Measurements from ENCODE around the gene NAT14.

The NAT14 gene

DNA sequence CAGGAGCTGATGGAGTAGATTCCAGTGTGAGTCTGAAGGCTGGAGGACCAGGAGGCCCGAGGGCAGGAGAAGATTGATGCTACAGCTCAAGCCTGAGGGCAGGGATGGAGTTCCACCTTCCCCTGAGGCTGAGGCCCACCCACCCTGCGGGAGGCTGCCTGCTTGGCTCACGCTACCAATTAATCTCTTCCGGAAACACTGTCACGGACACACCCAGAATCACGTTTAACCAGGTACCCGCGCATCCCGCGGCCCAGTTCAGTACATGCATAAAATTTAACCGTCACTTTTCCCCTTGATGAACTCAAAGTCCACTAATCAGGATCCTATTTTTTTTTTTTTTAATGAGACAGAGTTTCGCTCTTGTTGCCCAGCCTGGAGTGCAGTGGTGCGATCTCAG is 13.7 kb upstream of the NAT14 start:
- no peak overlapping the region for H3K4me3 ChIP-seq (ENCODE audit: low read length)

DNA sequence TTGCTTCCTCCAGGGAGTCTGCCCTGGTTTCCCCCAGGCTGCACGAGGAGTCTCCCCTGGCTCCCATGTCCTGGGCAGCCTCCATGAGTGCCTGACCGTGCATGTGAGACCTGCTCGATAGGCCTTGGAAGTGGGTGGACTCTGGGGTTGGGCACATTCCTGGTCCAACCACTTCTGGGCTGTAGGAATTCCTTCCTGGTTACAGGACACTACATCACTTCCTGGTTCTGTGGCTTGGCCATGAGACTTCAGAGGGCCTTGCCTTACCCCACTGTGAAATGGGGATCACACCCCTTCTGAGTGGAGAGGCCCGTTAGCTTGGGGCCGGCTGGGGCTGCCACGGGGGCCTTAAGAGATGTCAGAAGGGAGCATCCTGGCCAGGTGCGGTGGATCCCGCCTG is 12.5 kb upstream of the NAT14 start:
- no peak for TF ChIP-seq ZNF274 (IDR thresholded peaks at IDR 0.05; ENCODE audit: low read depth, low read length)
- H3K4me3 ChIP-seq (ENCODE audit: low read length): no peak overlapping the region

More for the DNA sequence above, 13.7 kb upstream of the NAT14 start:
- TF ChIP-seq ZNF274 (IDR thresholded peaks at IDR 0.05; ENCODE audit: low read depth, low read length): no peak

DNA sequence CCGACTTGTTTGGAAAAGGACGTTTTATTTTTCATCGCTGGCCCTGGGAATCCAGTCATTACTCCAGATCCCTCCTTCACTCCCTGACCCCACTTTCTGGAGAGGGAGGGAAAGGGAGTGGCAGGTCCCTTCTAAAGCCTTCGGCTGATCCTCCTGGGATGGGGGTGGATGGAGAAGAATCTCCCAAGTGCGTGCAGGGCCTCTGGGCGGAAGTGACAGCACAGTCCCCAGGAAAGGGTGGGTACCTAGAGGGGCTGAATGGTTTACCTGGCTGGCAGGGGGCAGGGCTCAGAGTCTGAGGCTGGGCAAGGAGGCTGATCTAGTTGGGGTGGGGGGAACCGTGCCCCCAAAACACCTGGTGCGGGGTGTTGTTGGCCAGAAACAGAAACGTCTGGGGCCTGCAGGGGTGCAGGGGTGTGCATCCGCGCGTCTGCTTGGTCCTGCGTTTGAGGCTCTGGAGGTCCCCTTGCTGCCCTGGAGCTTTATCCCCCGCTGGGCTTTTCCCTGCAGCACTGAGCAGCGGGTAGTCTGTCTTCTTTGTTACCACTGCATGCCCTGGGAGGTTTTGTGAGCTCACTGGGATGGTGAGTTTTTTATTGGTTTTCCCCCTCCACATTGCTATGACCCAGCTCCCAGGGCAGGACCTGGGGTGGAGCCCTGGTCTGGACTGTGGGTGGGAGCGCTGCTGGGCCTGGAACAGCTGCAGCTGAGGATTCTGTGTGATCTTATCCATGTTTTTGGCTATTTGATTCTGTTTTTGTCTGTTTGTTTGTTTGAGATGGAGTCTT is 11.6 kb upstream of the NAT14 start:
- H3K4me3 ChIP-seq (ENCODE audit: low read length): no peak overlapping the region
- TF ChIP-seq ZNF274 (IDR thresholded peaks at IDR 0.05; ENCODE audit: low read depth, low read length): no peak

DNA sequence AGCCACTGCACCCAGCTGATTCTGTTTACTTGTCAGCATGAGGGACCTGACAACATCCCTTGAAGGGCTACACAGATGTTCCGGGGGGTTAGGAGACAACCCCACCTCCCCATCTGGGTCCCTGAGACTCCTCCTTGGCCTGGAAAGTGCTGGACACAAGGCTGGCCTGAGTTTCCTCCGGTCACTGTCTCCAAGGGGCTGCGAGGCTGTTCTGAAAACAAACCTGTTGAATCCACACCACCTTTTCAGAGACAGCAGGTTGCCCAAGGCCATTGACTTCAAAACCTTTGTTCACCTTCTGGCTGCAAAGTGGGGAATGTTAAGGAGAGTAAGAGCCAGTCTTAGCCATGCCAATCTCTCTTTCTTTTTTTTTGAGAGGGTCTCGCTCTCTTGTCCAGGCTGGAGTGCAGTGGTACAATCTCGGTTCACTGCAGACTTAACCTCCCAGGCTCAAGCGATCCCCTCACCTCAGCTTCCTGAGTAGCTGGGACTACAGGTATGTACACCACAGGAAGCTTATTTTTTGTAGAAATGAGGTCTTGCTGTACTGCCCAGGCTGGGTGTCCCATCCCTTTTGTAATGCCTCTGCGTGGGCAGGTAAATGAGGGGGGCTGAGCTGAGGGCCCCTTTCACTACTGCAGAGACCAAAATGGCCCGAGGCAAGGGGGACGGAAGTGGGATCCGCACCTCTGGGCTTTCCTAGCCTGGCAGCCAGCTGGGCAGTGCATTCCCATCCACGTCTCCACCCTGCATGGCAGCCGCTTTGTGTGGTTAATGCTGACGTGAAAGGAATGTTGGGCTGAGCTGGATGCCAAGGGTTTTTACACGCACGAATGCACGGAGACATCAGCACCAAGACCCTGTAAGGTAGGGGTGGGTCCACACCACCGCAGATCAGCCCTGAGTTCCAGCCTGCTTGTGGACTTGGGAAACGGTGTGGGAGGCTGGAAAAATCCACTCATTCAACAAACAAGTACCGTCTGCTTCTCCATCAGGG is 10.4 kb upstream of the NAT14 start:
- no peak for TF ChIP-seq ZNF274 (IDR thresholded peaks at IDR 0.05; ENCODE audit: low read depth, low read length)
- H3K4me3 ChIP-seq (ENCODE audit: low read length): no peak overlapping the region

DNA sequence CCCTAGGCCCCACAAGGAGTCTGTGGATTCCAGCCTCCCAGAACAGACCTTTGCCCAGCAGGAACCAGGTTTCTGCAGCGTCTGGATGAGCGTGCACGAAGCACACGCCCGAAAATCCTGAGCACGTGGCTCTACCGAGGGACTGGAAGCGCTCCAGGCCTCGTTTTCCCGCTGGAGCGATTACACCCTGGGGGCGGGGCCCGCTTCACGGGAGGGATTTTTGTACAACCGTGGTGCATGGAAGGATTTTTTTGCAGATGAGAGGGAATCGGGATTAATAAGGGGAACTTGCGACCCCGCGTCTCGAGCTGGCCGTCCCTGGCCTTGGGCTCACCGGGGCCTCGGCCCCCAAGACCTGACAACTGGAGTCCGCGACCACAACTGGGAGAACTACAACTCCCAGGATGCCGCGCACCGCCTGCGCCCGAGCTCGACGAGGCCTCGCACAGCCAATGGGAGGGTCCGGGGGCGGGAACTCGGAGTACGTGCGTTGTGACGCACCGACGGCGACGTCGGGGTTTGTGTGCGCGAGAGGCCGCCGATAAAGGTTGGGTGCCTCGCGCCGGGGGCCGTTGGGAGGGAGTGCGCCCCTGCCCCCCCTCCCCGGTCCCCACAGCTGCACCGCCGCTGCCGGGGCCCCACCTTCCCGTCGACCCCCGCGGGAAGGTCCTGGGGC is 8.8 kb upstream of the NAT14 start, which contains the start of gene ZNF628:
TSS of gene ZNF628 (plus strand) at position 518 of the 676 bp plus-strand sequence. CDS start 3,294 bp downstream, outside the sequence.
- TF ChIP-seq ZNF274 (IDR thresholded peaks at IDR 0.05; ENCODE audit: low read depth, low read length): no peak
- H3K4me3 ChIP-seq (ENCODE audit: low read length): peak within 1 kb of the TSS; percentile 81

DNA sequence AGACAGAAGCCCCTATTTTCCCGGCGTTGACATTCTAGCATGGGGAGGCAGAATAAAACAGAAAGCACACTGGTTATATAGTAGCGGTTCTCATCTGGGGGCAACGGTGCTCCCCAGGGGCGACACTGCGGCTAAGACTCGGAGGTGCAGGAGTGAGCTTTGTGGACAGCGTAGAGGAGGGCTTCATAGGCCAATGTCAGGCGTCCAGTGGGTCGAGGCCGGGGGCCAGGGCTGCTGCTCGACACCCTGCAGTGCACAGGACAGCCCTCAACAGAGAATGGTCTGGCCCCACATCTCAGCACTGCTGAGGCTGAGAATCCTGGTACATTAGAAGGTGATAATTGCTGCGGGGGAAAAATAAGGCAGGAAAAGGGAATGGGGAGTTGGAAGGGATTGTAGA is 7.1 kb upstream of the NAT14 start:
- no peak for TF ChIP-seq ZNF274 (IDR thresholded peaks at IDR 0.05; ENCODE audit: low read depth, low read length)
- peak overlapping the region; percentile 81; the same call in 1 of the 2 replicates for H3K4me3 ChIP-seq (ENCODE audit: low read length)

DNA sequence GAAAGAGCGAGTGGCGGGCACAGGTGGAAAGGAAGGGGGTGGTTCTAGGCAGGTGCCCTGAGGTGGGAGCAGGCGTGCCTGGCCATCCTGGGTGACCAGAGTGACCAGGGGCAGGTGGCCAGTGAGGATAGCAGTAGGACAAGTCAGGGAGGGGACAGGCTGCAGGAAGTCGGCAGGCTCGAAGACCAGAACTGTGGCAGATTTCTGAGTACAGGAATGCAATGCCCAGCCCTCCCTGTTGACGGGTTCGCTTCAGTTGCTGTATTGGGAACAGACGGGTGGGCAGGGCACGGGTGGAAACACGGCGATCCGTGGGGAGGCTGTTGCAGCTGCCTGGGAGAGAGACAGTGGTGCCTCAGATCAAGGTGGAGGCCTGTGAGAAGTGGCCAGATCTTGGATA is 6.6 kb upstream of the NAT14 start:
- TF ChIP-seq ZNF274 (IDR thresholded peaks at IDR 0.05; ENCODE audit: low read depth, low read length): no peak
- no peak overlapping the region for H3K4me3 ChIP-seq (ENCODE audit: low read length)

DNA sequence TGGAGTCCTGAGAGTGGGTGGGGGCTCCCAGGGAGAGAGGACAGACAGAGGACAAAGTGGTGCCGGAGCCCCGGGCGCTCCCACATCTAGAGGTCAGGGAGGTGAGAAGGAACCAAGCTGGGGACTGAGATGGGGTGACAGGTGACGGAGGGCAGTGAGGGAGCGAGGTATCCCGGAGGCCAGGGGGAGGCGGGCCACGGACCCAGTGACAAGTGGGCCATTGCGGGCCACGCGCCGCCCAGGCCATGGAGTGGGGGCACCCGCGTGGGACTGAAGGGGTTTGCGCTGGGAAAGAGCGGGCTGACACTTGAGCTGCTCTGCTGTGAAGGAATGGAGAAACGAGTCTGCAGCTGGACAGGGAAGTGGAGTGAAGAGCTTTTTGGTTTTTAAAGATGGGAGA is 5.9 kb upstream of the NAT14 start:
- no peak for TF ChIP-seq ZNF274 (IDR thresholded peaks at IDR 0.05; ENCODE audit: low read depth, low read length)
- H3K4me3 ChIP-seq (ENCODE audit: low read length): no peak overlapping the region

DNA sequence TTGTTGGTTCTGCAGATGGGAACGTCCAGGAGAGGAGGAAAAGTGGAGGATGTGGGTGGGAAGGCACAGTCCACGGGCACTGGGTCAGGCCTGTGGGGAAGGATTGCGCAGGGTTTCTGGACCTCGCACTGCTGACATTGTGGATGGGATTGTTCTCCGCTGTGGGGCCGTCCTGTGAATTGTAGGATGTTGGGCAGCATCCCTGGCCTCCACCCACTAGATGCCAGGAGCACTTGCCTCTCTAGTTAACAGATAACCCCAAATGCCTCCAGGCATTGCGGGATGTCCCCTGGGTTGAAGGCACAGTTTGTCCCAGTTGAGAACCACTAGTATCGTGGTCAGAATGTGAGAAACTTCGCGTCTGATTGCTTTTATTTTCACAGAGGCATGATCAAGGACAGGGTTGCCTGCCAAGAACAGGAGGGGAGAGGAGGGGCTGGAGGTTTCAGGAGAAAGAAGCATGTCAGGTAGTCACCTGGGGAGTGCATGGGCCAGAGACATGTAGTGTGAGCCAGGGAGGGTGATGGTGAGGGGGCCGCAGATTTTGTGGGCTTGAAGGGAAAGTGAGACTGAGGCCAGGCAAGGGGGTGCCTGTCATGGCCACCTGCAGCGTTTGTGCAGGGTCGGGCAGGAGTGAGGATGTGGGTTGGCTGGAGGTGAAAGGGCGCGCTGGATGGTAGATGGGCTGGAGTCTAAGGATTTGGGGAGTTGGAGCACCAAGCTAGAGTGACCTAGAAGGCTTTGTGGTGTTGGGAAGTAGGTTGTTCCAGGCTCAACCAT is 5.3 kb upstream of the NAT14 start:
- H3K4me3 ChIP-seq (ENCODE audit: low read length): no peak overlapping the region
- TF ChIP-seq ZNF274 (IDR thresholded peaks at IDR 0.05; ENCODE audit: low read depth, low read length): no peak

DNA sequence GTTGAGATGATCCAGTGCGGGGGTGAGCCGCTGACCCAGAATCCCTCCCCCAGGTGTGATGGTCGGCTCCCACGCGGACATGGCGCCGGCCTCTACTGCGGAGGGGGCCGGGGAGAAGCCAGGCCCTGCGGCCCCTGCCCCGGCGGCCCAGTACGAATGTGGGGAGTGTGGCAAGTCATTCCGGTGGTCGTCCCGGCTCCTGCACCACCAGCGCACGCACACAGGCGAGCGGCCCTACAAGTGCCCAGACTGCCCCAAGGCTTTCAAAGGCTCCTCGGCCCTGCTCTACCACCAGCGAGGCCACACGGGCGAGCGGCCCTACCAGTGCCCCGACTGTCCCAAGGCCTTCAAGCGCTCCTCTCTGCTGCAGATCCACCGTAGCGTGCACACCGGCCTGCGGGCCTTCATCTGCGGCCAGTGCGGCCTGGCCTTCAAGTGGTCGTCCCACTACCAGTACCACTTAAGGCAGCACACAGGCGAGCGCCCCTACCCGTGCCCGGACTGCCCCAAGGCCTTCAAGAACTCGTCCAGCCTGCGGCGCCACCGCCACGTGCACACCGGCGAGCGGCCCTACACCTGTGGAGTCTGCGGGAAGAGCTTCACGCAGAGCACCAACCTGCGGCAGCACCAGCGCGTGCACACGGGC is 3.7 kb upstream of the NAT14 start:
- no peak overlapping the region for H3K4me3 ChIP-seq (ENCODE audit: low read length)
- no peak for TF ChIP-seq ZNF274 (IDR thresholded peaks at IDR 0.05; ENCODE audit: low read depth, low read length)

DNA sequence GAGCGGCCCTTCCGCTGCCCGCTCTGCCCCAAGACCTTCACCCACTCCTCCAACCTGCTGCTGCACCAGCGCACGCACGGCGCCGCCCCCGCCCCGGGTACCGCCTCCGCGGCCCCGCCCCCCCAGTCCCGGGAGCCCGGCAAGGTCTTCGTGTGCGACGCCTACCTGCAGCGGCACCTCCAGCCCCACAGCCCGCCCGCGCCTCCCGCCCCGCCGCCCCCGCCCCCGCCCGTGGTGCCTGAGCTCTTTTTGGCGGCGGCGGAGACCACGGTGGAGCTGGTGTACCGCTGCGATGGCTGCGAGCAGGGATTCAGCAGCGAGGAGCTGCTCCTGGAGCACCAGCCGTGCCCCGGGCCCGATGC is 3.2 kb upstream of the NAT14 start:
- H3K4me3 ChIP-seq (ENCODE audit: low read length): no peak overlapping the region
- TF ChIP-seq ZNF274 (IDR thresholded peaks at IDR 0.05; ENCODE audit: low read depth, low read length): no peak

DNA sequence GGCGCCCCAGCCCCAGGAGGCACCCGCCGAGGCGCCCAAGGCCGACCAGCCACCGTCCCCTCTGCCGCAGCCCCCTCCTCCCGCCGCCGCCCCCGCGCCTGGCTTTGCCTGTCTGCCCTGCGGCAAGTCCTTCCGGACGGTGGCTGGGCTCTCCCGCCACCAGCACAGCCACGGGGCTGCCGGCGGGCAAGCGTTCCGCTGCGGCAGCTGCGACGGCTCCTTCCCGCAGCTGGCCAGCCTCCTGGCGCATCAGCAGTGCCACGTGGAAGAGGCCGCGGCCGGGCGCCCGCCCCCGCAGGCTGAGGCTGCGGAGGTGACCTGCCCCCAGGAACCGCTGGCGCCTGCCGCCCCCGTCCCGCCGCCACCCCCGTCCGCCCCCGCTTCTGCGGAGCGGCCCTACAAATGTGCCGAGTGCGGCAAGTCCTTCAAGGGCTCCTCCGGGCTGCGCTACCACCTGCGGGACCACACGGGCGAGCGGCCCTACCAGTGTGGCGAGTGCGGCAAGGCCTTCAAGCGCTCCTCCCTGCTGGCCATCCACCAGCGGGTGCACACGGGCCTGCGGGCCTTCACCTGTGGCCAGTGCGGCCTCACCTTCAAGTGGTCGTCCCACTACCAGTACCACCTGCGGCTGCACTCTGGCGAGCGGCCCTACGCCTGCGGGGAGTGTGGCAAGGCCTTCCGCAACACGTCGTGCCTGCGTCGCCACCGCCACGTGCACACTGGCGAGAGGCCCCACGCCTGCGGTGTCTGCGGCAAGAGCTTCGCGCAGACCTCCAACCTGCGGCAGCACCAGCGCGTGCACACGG is 2.6 kb upstream of the NAT14 start:
- H3K4me3 ChIP-seq (ENCODE audit: low read length): no peak overlapping the region

More for the DNA sequence above, 2.6 kb upstream of the NAT14 start:
- TF ChIP-seq ZNF274 (IDR thresholded peaks at IDR 0.05; ENCODE audit: low read depth, low read length): no peak

Measured in GM08714 (cell line).